Activated T-cell treated with anti-CD3 and anti-CD28 coated beads, Interleukin-2, amount 50 U/mL, for 4 hours (primary cell): Measurements from ENCODE around the gene SERPINA1. TPM values are rescaled to one million over a fixed set of nuclear protein-coding genes. Genes with fewer than 3 reads are reported as not detected.
"Not testable (repeated sequence)": the region's sequence is repeated elsewhere in the genome, so short reads cannot be mapped to it uniquely, and the experiment has no call there.

Source experiments
- ATAC-seq, 2 donors: fragments of 200-7000 bp; cut with Tn5 transposase; one replicate each; pipeline ENCODE4 v1.10.0; 2021
- DNase-seq: peaks from one replicate; pipeline ENCODE4 v3.0.0-alpha.2; 2020
- H3K27me3 Mint-ChIP-seq: one replicate; pipeline ENCODE4 v1.8.0; 2021; ENCODE audit warnings: low read depth, mixed read lengths
- H3K36me3 Mint-ChIP-seq: one replicate; pipeline ENCODE4 v1.8.0; 2022; ENCODE audit warnings: mixed read lengths; ENCODE audit not compliant: insufficient read depth
- H3K4me1 Mint-ChIP-seq: one replicate; pipeline ENCODE4 v1.8.0; 2021; ENCODE audit warnings: low read depth, mixed read lengths
- H3K4me3 Mint-ChIP-seq: one replicate; pipeline ENCODE4 v1.8.0; 2021; ENCODE audit warnings: mild to moderate bottlenecking, moderate library complexity, mixed read lengths
- H3K9me3 Mint-ChIP-seq: one replicate; pipeline ENCODE4 v1.8.0; 2021; ENCODE audit warnings: mixed read lengths
- total RNA-seq, 3 donors: library from RNA; stranded (reverse); gene quantifications; one replicate each; pipeline ENCODE4 v1.2.1, GENCODE V29; 2021

SERPINA1 gene
- 1 to 10 TPM; 4.8 to 5.3 (median 4.9) TPM for total RNA-seq

- DNase-seq (no peak), ATAC-seq (no peak)
- H3K9me3 Mint-ChIP-seq: no peaks in the 10 kb centered on the region
- H3K36me3 Mint-ChIP-seq: no peaks in the 10 kb centered on the region
- H3K27me3 Mint-ChIP-seq: no peaks in the 10 kb centered on the region
- H3K4me1 Mint-ChIP-seq: peaks cover 7% of the 10 kb centered on the region
- no peak within 1 kb of the TSS for H3K4me3 Mint-ChIP-seq
Measured at GRCh38 chr14:94388384-94389103, at the start of gene SERPINA1. Gene SERPINA1, minus strand, starts transcription at chr14:94388602. Its CDS starts 5,365 bp downstream, at chr14:94383237.

DNA sequence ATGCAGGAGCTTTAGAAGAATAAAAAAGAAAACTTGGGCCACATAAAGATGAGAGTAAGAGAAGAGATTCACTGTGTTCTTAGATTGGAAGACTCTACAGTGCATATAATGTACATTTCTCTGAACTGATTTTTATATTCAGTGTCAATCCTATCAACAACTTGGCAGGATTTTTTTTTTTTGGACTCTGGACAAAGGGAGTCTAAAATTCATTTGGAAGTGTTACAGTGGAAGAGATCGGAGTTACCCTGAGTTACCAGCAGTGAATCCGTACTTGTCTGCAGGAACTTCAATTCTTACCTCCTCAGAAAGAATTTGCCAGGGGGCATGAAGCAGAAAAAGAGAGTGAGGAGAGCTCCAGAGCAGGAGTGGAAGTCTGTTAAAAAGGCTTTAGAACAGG, 40.2 kb upstream of the SERPINA1 start:
- no peak for ATAC-seq

DNA sequence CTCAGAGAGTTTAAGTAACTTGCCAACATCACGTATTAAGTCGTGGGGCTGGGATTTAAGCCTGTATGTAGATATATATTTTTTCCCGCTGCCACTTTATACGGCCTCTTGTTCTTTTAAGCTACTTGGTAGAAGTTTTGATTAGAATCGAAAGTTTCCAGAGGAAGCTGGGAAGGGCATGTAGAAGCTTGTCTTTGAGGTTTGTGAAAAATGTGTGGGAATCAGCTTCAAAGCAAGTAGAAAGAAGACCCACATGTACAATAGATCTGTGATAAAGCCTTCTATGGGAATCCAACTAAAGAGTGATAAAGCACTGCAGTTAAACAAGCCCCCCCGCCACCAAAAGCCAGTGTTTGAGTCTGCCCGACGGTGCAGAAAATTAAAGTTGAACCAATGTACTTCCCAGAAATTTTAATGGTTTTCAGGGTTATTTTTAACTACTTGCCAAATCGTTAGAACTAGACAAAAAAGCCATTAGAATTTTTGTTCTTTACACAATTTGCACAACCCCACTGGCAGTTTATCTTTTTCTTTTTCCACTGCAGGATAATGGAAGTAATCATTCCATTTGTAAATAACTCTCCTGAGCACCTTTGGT, 38.7 kb upstream of the SERPINA1 start:
- Mint-ChIP-seq H3K36me3 (no peaks in the 10 kb centered on the region), H3K9me3 (peaks cover 5% of the 10 kb centered on the region), H3K4me3 (no peak overlapping the region), H3K4me1 (no peaks in the 10 kb centered on the region), H3K27me3 (peaks cover 17% of the 10 kb centered on the region)
- ATAC-seq (no peak), DNase-seq (no peak)

More for the DNA sequence above, 40.2 kb upstream of the SERPINA1 start:
- Mint-ChIP-seq H3K4me1 (no peaks in the 10 kb centered on the region), H3K27me3 (peaks cover 10% of the 10 kb centered on the region), H3K9me3 (peaks cover 5% of the 10 kb centered on the region), H3K36me3 (no peaks in the 10 kb centered on the region), H3K4me3 (no peak overlapping the region)
- DNase-seq: no peak

DNA sequence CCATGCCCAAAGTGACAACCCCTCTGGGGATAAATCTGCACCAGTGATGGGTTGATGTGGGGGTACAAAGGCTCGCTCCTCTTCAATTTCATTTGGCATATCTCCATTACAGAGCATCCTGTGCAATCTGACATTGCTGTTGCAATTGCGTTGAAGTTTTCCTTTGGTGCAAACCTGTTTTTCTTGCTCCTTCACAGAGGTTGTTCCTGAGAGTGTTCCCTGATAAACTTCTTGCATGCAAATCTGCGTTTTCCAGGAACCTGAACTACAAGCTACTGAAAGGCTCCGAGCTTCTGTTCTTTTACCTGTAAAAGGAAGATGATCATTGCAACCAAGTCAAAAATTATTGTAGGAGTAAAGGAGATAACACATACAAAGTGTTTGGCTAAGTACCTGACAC, 38.1 kb upstream of the SERPINA1 start:
- DNase-seq (no peak), ATAC-seq (no peak)
- Mint-ChIP-seq H3K9me3 (peaks cover 5% of the 10 kb centered on the region), H3K4me1 (no peaks in the 10 kb centered on the region), H3K27me3 (peaks cover 17% of the 10 kb centered on the region), H3K4me3 (no peak overlapping the region), H3K36me3 (no peaks in the 10 kb centered on the region)

DNA sequence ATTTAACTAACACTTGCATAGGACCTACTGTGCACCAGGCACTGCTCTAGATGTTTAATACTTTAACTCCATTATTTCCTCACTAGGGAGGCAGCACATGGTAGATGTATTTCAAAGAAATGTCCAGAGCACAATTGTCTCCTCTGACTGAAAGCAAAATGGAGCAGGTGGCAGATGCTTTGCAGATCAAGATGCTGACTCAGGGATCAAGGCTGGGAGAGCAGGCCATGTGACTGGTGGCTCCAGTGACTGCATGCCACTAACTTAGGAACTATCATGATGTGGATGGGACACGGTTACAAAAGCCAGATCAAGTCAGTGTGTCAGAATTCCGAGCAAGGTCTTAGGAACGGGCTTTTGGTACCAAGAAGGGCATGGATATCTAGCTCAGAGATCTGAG, 36.0 kb upstream of the SERPINA1 start:
- ATAC-seq (no peak), DNase-seq (no peak)
- H3K9me3 Mint-ChIP-seq: no peaks in the 10 kb centered on the region
- H3K36me3 Mint-ChIP-seq: no peaks in the 10 kb centered on the region
- peaks cover 17% of the 10 kb centered on the region for H3K27me3 Mint-ChIP-seq
- H3K4me3 Mint-ChIP-seq: no peak overlapping the region
- H3K4me1 Mint-ChIP-seq: no peaks in the 10 kb centered on the region

- no peak overlapping the region for H3K4me3 Mint-ChIP-seq
- no peak for ATAC-seq
Measured at GRCh38 chr14:94423453-94424056, 35.2 kb upstream of the SERPINA1 start.

GRCh38 chr14:94421316-94421715, 32.9 kb upstream of the SERPINA1 start:
- H3K4me1 Mint-ChIP-seq: no peaks in the 10 kb centered on the region
- peaks cover 17% of the 10 kb centered on the region for H3K27me3 Mint-ChIP-seq
- H3K4me3 Mint-ChIP-seq: no peak overlapping the region
- H3K36me3 Mint-ChIP-seq: no peaks in the 10 kb centered on the region
- no peak for DNase-seq
- H3K9me3 Mint-ChIP-seq: peaks cover 7% of the 10 kb centered on the region
- no peak for ATAC-seq

More at GRCh38 chr14:94423453-94424056, 35.2 kb upstream of the SERPINA1 start:
- Mint-ChIP-seq H3K4me1 (no peaks in the 10 kb centered on the region), H3K27me3 (peaks cover 17% of the 10 kb centered on the region), H3K9me3 (peaks cover 1% of the 10 kb centered on the region), H3K36me3 (no peaks in the 10 kb centered on the region)
- no peak for DNase-seq

GRCh38 chr14:94417497-94418205, 29.2 kb upstream of the SERPINA1 start:
- H3K36me3 Mint-ChIP-seq, H3K4me3 Mint-ChIP-seq, DNase-seq, ATAC-seq, H3K4me1 Mint-ChIP-seq: not testable (repeated sequence)
- H3K9me3 Mint-ChIP-seq: peaks cover 11% of the 10 kb centered on the region
- peaks cover 16% of the 10 kb centered on the region for H3K27me3 Mint-ChIP-seq

- H3K27me3 Mint-ChIP-seq: peaks cover 16% of the 10 kb centered on the region
- no peak overlapping the region for H3K4me3 Mint-ChIP-seq
- DNase-seq (no peak), ATAC-seq (no peak)
- H3K36me3 Mint-ChIP-seq: no peaks in the 10 kb centered on the region
- peaks cover 18% of the 10 kb centered on the region for H3K9me3 Mint-ChIP-seq
- no peaks in the 10 kb centered on the region for H3K4me1 Mint-ChIP-seq
Measured at GRCh38 chr14:94412671-94413638, 24.6 kb upstream of the SERPINA1 start.

- no peak overlapping the region for H3K4me3 Mint-ChIP-seq
- DNase-seq (no peak), ATAC-seq (no peak)
- H3K9me3 Mint-ChIP-seq: peaks cover 21% of the 10 kb centered on the region
- peaks cover 16% of the 10 kb centered on the region for H3K27me3 Mint-ChIP-seq
- no peaks in the 10 kb centered on the region for H3K4me1 Mint-ChIP-seq
- H3K36me3 Mint-ChIP-seq: no peaks in the 10 kb centered on the region
Measured at GRCh38 chr14:94411638-94412037, 23.2 kb upstream of the SERPINA1 start.

GRCh38 chr14:94409430-94409829, 21.0 kb upstream of the SERPINA1 start:
- DNase-seq, ATAC-seq, H3K36me3 Mint-ChIP-seq, H3K27me3 Mint-ChIP-seq, H3K4me3 Mint-ChIP-seq, H3K4me1 Mint-ChIP-seq: not testable (repeated sequence)
- H3K9me3 Mint-ChIP-seq: peaks cover 17% of the 10 kb centered on the region

- no peaks in the 10 kb centered on the region for H3K36me3 Mint-ChIP-seq
- H3K4me1 Mint-ChIP-seq: no peaks in the 10 kb centered on the region
- peaks cover 17% of the 10 kb centered on the region for H3K9me3 Mint-ChIP-seq
- no peak overlapping the region for H3K4me3 Mint-ChIP-seq
- no peak for ATAC-seq
- H3K27me3 Mint-ChIP-seq: peaks cover 6% of the 10 kb centered on the region
- no peak for DNase-seq
Measured at GRCh38 chr14:94408546-94409095, 20.2 kb upstream of the SERPINA1 start.

DNA sequence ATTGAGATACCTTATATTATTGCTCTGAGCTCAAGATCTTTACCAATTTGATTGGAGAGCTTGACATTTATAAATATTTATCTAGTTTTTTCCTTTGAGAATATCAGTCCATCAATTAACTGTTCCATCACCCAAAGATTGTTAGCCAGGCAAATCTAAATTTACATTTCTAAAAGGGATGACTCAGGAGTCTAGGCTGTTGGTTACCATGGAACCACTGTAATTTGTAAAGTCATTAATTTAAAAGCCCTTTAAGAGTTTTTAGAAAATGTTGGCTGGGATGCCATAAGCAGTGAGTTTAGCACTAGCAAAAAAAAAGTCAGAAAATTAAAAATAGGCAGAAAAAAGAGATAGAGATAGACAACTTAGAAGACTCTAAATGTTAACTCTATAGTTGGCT, 19.5 kb upstream of the SERPINA1 start:
- H3K9me3 Mint-ChIP-seq: peaks cover 17% of the 10 kb centered on the region
- no peak overlapping the region for H3K4me3 Mint-ChIP-seq
- ATAC-seq: no peak
- H3K4me1 Mint-ChIP-seq: no peaks in the 10 kb centered on the region
- H3K36me3 Mint-ChIP-seq: no peaks in the 10 kb centered on the region
- peaks cover 4% of the 10 kb centered on the region for H3K27me3 Mint-ChIP-seq
- DNase-seq: no peak
